Activated CD4-positive, alpha-beta memory T cell treated with anti-CD3 and anti-CD28 coated beads, Interleukin-2, amount 10 ng/mL, durations not matched to agents 7 days and 5 days (primary cell): ENCODE results near the gene ETFA. TPM values are rescaled to one million over a fixed set of nuclear protein-coding genes. Genes with fewer than 3 reads are reported as not detected.

Source experiments
- CTCF ChIA-PET: fragments of 350-600 bp; sonication (Branson Sonifier 250); formaldehyde crosslinking; loops from one replicate; lab custom pipeline; 2021; ENCODE audit warnings: antibody characterized with exemption, inconsistent platforms; lab: Charles Lee
- POLR2A ChIA-PET: fragments of 350-600 bp; sonication (Branson Sonifier 250); formaldehyde crosslinking; loops from one replicate; lab custom pipeline; 2021; ENCODE audit warnings: antibody characterized with exemption; lab: Charles Lee
- DNase-seq: peaks from one replicate; pipeline ENCODE4 v3.0.0-alpha.2; 2020
- H3K27ac Mint-ChIP-seq: one replicate; pipeline ENCODE4 v1.8.0; 2021; ENCODE audit warnings: mild to moderate bottlenecking, mixed read lengths
- H3K27me3 Mint-ChIP-seq: one replicate; pipeline ENCODE4 v1.8.0; 2021; ENCODE audit warnings: mixed read lengths
- H3K36me3 Mint-ChIP-seq: one replicate; pipeline ENCODE4 v1.8.0; 2021; ENCODE audit warnings: low read depth, mixed read lengths
- H3K4me1 Mint-ChIP-seq: one replicate; pipeline ENCODE4 v1.8.0; 2021; ENCODE audit warnings: mixed read lengths
- H3K4me3 Mint-ChIP-seq: one replicate; pipeline ENCODE4 v1.8.0; 2021; ENCODE audit warnings: mild to moderate bottlenecking, mixed read lengths
- H3K9me3 Mint-ChIP-seq: one replicate; pipeline ENCODE4 v1.8.0; 2021; ENCODE audit warnings: mixed read lengths
- total RNA-seq, 2 experiments: library from RNA; stranded (reverse); gene quantifications; one replicate each; pipeline ENCODE4 v1.2.3, GENCODE V29; 2021

Gene ETFA
- total RNA-seq, 2 experiments from 2014 or later, result 109 to 112 TPM

- Mint-ChIP-seq H3K4me1 (peaks cover 14% of the 10 kb centered on the region), H3K4me3 (no peak overlapping the region), H3K27ac (no peak overlapping the region), H3K9me3 (no peaks in the 10 kb centered on the region), H3K27me3 (peaks cover 46% of the 10 kb centered on the region), H3K36me3 (no peaks in the 10 kb centered on the region)
- ChIA-PET POLR2A (no interaction called here), CTCF (interaction anchor here (0.6 kb wide), 1 partner anchor 11 kb away, joined by 3 read pairs; no protein-coding TSS in a partner anchor)
- no peak for DNase-seq
These were observed 122.2 kb downstream of the ETFA start for GRCh38 chr15:76189106-76189505.

- no peaks in the 10 kb centered on the region for H3K9me3 Mint-ChIP-seq
- peaks cover 44% of the 10 kb centered on the region for H3K27me3 Mint-ChIP-seq
- H3K4me3 Mint-ChIP-seq, result no peak overlapping the region
- peaks cover 16% of the 10 kb centered on the region for H3K4me1 Mint-ChIP-seq
- DNase-seq, result no peak
- POLR2A ChIA-PET, result no interaction called here
- H3K36me3 Mint-ChIP-seq, result no peaks in the 10 kb centered on the region
- CTCF ChIA-PET, result no interaction called here
- no peak overlapping the region for H3K27ac Mint-ChIP-seq
These were observed 124.1 kb downstream of the ETFA start for GRCh38 chr15:76187163-76187562.

GRCh38 chr15:76185716-76186115 lies 125.6 kb downstream of the ETFA start:
- Mint-ChIP-seq H3K9me3 (no peaks in the 10 kb centered on the region), H3K27me3 (peaks cover 48% of the 10 kb centered on the region), H3K4me1 (peaks cover 21% of the 10 kb centered on the region), H3K4me3 (no peak overlapping the region), H3K36me3 (no peaks in the 10 kb centered on the region), H3K27ac (no peak overlapping the region)
- DNase-seq, result peak; percentile 28
- ChIA-PET CTCF (interaction anchor here (0.6 to 1.8 kb wide), 4 partner anchors 35 to 150 kb away, joined by 3 to 5 read pairs (median 4); partner anchors contain the start of gene ISL2), POLR2A (no interaction called here)

DNA sequence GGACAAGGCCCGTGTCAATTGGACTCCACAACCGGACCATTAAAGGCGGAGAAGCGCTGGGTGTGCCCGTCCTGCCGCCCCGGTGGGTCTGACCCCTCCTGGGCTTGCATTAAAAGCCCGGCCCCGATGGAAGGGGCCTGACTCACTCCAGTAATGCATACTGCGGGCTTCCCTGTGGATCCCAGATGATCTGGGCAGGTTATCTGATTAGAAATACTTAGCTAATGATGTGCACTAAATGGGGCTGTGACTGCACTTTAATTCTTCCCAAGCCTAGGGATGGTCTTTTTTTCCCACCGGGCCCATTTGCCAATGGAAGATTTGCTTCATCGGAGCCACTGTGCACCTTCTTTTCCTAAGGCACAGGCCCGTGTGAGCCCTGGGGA lies 126.6 kb downstream of the ETFA start:
- no peaks in the 10 kb centered on the region for H3K36me3 Mint-ChIP-seq
- ChIA-PET POLR2A (no interaction called here), CTCF (interaction anchor here (1.1 to 1.8 kb wide), 2 partner anchors 151 to 681 kb away, joined by 3 to 5 read pairs; partner anchors contain the start of gene ISL2)
- no peak for DNase-seq
- H3K27ac Mint-ChIP-seq, result no peak overlapping the region
- peaks cover 44% of the 10 kb centered on the region for H3K27me3 Mint-ChIP-seq
- H3K4me1 Mint-ChIP-seq, result peaks cover 14% of the 10 kb centered on the region
- no peaks in the 10 kb centered on the region for H3K9me3 Mint-ChIP-seq
- H3K4me3 Mint-ChIP-seq, result no peak overlapping the region

GRCh38 chr15:76183930-76184649 lies 127.2 kb downstream of the ETFA start:
- Mint-ChIP-seq H3K4me1 (peaks cover 14% of the 10 kb centered on the region), H3K27me3 (peaks cover 44% of the 10 kb centered on the region), H3K9me3 (no peaks in the 10 kb centered on the region), H3K4me3 (no peak overlapping the region), H3K27ac (no peak overlapping the region), H3K36me3 (no peaks in the 10 kb centered on the region)
- ChIA-PET CTCF (interaction anchor here (1.1 kb wide), 1 partner anchor 682 kb away, joined by 3 read pairs; no protein-coding TSS in a partner anchor), POLR2A (no interaction called here)
- no peak for DNase-seq

DNA sequence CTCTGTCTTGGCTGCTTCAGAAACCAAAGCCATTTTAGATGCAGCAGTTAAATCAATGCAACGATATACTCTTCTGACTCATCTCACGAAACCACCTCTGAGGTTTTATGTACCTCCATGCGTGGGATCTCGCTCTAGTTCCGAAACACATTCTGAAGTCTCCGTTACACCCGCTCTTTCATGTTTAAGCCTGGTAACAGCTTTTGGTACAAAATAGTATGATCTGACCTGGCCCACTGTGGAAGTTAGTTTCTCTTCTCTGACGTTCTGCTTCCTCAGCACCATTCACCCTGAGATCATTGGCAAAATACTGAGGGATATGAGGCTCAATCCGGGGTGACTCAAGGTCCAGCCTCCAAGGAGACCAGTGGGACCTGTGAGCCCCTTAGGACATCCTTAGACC lies 129.6 kb downstream of the ETFA start:
- peaks cover 14% of the 10 kb centered on the region for H3K4me1 Mint-ChIP-seq
- H3K27me3 Mint-ChIP-seq, result peaks cover 43% of the 10 kb centered on the region
- H3K27ac Mint-ChIP-seq, result peak overlapping the region; percentile 13
- no peaks in the 10 kb centered on the region for H3K36me3 Mint-ChIP-seq
- H3K9me3 Mint-ChIP-seq, result no peaks in the 10 kb centered on the region
- DNase-seq, result peak; percentile 45
- ChIA-PET CTCF (interaction anchor here (1.4 kb wide), 1 partner anchor 43 kb away, joined by 3 read pairs; no protein-coding TSS in a partner anchor), POLR2A (interaction anchor here (1.1 kb wide), 1 partner anchor 19 kb away, joined by 4 read pairs; no protein-coding TSS in a partner anchor)
- H3K4me3 Mint-ChIP-seq, result no peak overlapping the region

DNA sequence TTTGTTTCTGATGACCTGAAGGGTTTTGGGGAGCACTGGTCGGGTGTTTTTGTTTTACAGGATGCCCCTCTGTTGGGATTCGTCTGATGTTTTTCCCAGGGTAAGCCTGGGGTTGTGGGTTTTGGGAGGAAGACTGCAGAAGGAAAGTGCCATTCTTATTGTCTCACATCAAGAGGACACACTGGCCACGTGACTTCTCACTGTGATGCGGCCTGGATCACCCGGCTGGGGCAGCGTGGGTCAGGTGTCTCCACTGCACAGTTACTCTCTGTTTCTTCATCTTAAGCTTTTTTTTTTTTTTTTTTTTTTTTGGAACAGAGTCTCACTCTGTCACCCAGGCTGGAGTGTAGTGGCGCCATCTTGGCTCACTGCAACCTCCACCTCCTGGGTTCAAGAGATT lies 130.9 kb downstream of the ETFA start:
- CTCF ChIA-PET, result no interaction called here
- peaks cover 36% of the 10 kb centered on the region for H3K27me3 Mint-ChIP-seq
- POLR2A ChIA-PET, result no interaction called here

GRCh38 chr15:76179023-76179422 lies 132.2 kb downstream of the ETFA start:
- CTCF ChIA-PET, result no interaction called here
- no peak for DNase-seq
- no peaks in the 10 kb centered on the region for H3K9me3 Mint-ChIP-seq
- peaks cover 30% of the 10 kb centered on the region for H3K27me3 Mint-ChIP-seq
- H3K4me1 Mint-ChIP-seq, result peaks cover 14% of the 10 kb centered on the region
- no peaks in the 10 kb centered on the region for H3K36me3 Mint-ChIP-seq
- H3K27ac Mint-ChIP-seq, result no peak overlapping the region
- H3K4me3 Mint-ChIP-seq, result no peak overlapping the region
- POLR2A ChIA-PET, result no interaction called here

More for the DNA sequence above, 130.9 kb downstream of the ETFA start:
- Mint-ChIP-seq H3K27ac (no peak overlapping the region), H3K9me3 (no peaks in the 10 kb centered on the region), H3K4me3 (no peak overlapping the region), H3K4me1 (peaks cover 14% of the 10 kb centered on the region), H3K36me3 (no peaks in the 10 kb centered on the region)
- DNase-seq, result no peak

GRCh38 chr15:76178296-76179000 lies 132.8 kb downstream of the ETFA start:
- ChIA-PET CTCF (no interaction called here), POLR2A (no interaction called here)
- Mint-ChIP-seq H3K9me3 (no peaks in the 10 kb centered on the region), H3K36me3 (no peaks in the 10 kb centered on the region), H3K27me3 (peaks cover 30% of the 10 kb centered on the region), H3K4me1 (peaks cover 14% of the 10 kb centered on the region), H3K27ac (no peak overlapping the region), H3K4me3 (no peak overlapping the region)
- DNase-seq, result no peak

GRCh38 chr15:76177491-76178040 lies 133.7 kb downstream of the ETFA start:
- peaks cover 13% of the 10 kb centered on the region for H3K4me1 Mint-ChIP-seq
- no peak overlapping the region for H3K4me3 Mint-ChIP-seq
- H3K27me3 Mint-ChIP-seq, result peaks cover 33% of the 10 kb centered on the region
- CTCF ChIA-PET, result no interaction called here
- DNase-seq, result no peak
- POLR2A ChIA-PET, result no interaction called here
- no peak overlapping the region for H3K27ac Mint-ChIP-seq
- H3K36me3 Mint-ChIP-seq, result no peaks in the 10 kb centered on the region
- H3K9me3 Mint-ChIP-seq, result no peaks in the 10 kb centered on the region

DNA sequence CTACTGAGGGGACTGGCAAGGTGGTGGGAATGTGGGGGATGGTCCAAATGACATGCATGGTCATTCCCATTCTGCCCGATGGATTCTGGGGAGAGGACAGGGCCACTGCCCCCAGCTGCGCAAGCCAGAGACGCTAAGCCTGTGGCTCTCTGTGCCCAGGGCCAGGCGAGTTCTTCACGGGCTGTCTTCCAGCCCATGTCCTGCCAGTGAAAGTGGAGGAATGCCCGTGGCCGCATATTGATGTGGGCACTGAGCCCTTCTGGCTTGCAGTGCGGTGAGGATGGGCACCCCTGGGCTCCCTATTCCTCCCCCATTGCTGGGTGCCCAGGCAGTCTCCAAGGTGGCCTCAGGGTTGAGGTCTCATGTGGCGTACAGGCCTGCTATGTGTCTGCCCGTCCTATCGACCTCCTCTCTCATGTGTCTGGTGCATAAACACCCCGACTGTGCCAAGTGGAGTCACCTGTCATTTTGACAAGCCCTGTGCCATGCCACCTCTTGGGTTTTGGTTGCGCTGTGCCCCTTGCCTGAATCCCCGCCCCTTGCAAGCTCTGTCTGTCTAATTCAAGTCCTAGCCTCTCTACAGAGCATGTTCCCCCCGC lies 134.7 kb downstream of the ETFA start:
- POLR2A ChIA-PET, result no interaction called here
- H3K36me3 Mint-ChIP-seq, result no peaks in the 10 kb centered on the region

GRCh38 chr15:76176059-76176458 lies 135.2 kb downstream of the ETFA start:
- ChIA-PET CTCF (no interaction called here), POLR2A (no interaction called here)
- Mint-ChIP-seq H3K4me1 (peaks cover 1% of the 10 kb centered on the region), H3K36me3 (no peaks in the 10 kb centered on the region), H3K27me3 (peaks cover 28% of the 10 kb centered on the region), H3K9me3 (no peaks in the 10 kb centered on the region), H3K4me3 (no peak overlapping the region), H3K27ac (no peak overlapping the region)
- no peak for DNase-seq

More for the DNA sequence above, 134.7 kb downstream of the ETFA start:
- Mint-ChIP-seq H3K4me1 (peaks cover 7% of the 10 kb centered on the region), H3K27ac (no peak overlapping the region), H3K9me3 (no peaks in the 10 kb centered on the region), H3K4me3 (no peak overlapping the region), H3K27me3 (peaks cover 33% of the 10 kb centered on the region)
- no peak for DNase-seq
- CTCF ChIA-PET, result no interaction called here

DNA sequence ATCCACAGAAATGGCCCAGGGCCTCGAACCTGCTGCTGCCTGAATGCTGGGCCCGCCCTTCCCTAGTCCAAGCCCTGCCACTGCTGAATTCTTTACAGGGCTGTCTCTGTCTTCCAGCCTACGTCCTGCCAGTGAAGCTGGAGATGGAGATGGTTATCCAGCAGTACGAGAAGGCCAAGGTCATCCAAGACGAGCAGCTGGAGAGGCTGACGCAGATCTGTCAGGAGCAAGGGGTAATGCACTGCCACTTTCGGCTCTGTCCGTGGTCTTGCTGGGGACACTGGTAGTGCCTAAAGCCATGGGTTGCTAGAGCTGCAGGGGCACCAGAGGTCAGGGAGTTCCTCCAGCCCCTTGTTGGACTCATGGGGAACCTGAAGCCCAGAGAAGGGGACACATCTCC lies 135.8 kb downstream of the ETFA start:
- H3K9me3 Mint-ChIP-seq, result no peaks in the 10 kb centered on the region
- CTCF ChIA-PET, result no interaction called here
- peaks cover 27% of the 10 kb centered on the region for H3K27me3 Mint-ChIP-seq
- no peaks in the 10 kb centered on the region for H3K36me3 Mint-ChIP-seq
- H3K27ac Mint-ChIP-seq, result no peak overlapping the region
- H3K4me1 Mint-ChIP-seq, result peaks cover 1% of the 10 kb centered on the region
- POLR2A ChIA-PET, result no interaction called here
- H3K4me3 Mint-ChIP-seq, result no peak overlapping the region
- no peak for DNase-seq
